HG02759 (cell line): ENCODE results near the gene RECQL5.
A peak's percentile ranks its signal among the peaks of the same experiment; 100 is the strongest.

Experiments
- ATAC-seq: cut with Tn5 transposase; IDR thresholded peaks from one replicate; pipeline ENCODE4 v1.9.1; 2021; ENCODE audit warnings: mild to moderate bottlenecking, moderate library complexity; ENCODE audit not compliant: unreplicated experiment

Gene RECQL5

GRCh38 chr17:75666959-75667790 is at the start of gene RECQL5, which contains the start of gene SAP30BP:
TSS of gene RECQL5 (minus strand) at chr17:75667154. CDS start at chr17:75666557, 597 bp downstream.
TSS of gene SAP30BP (plus strand) at chr17:75667338. CDS start at chr17:75667373, 35 bp downstream.
- ATAC-seq: peak; percentile 74

GRCh38 chr17:75712446-75712845 is 45.5 kb upstream of the RECQL5 start:
- no peak for ATAC-seq

- no peak for ATAC-seq
These were observed 40.2 kb upstream of the RECQL5 start for GRCh38 chr17:75707079-75707571.

- no peak for ATAC-seq
These were observed 39.2 kb upstream of the RECQL5 start for GRCh38 chr17:75706042-75706728.

GRCh38 chr17:75704963-75705875 is 38.3 kb upstream of the RECQL5 start:
- ATAC-seq: no peak

- no peak for ATAC-seq
These were observed 36.6 kb upstream of the RECQL5 start for GRCh38 chr17:75703591-75703990.

GRCh38 chr17:75703191-75703590 is 36.2 kb upstream of the RECQL5 start:
- ATAC-seq: no peak

GRCh38 chr17:75701288-75701687 is 34.3 kb upstream of the RECQL5 start:
- no peak for ATAC-seq

- ATAC-seq: no peak
These were observed 31.7 kb upstream of the RECQL5 start for GRCh38 chr17:75698659-75699058.

GRCh38 chr17:75697651-75698291 is 30.8 kb upstream of the RECQL5 start:
- no peak for ATAC-seq

- ATAC-seq: no peak
These were observed 28.9 kb upstream of the RECQL5 start for GRCh38 chr17:75695830-75696271.

- ATAC-seq: no peak
These were observed 28.3 kb upstream of the RECQL5 start for GRCh38 chr17:75695141-75695829.

- ATAC-seq: no peak
These were observed 27.6 kb upstream of the RECQL5 start for GRCh38 chr17:75694536-75694935.

- ATAC-seq: no peak
These were observed 26.8 kb upstream of the RECQL5 start for GRCh38 chr17:75693500-75694481.

- ATAC-seq: no peak
These were observed 26.0 kb upstream of the RECQL5 start for GRCh38 chr17:75692976-75693375.

GRCh38 chr17:75691801-75692626 is 25.1 kb upstream of the RECQL5 start:
- ATAC-seq: no peak

GRCh38 chr17:75691371-75691791 is 24.4 kb upstream of the RECQL5 start:
- no peak for ATAC-seq

- ATAC-seq: no peak
These were observed 22.5 kb upstream of the RECQL5 start for GRCh38 chr17:75689441-75689873.
